Measurements from ENCODE around the gene PXMP2. TPM values are rescaled to one million over a fixed set of nuclear protein-coding genes. Genes with fewer than 3 reads are reported as not detected.
A peak's percentile ranks its signal among the peaks of the same experiment; 100 is the strongest.
"Not testable (repeated sequence)": the region's sequence is repeated elsewhere in the genome, so short reads cannot be mapped to it uniquely, and the experiment has no call there.

PXMP2 gene
- total and polyA plus RNA-seq, 2 donors from 2014 or later = 23.4 to 90.9 TPM

GRCh38 chr12:132686825-132687210 lies 569 bp upstream of the PXMP2 start:
- Histone ChIP-seq H3K9me3 (ENCODE audit: control insufficient read depth in 2 of 3, insufficient read depth in 1 of 3, low read length in 3 of 3) (no peaks in the 10 kb centered on the region), H3K4me3 (ENCODE audit: low read length in 3 of 3) (peak overlapping the region in 1 of 3 donors; percentile 35), H3K36me3 (ENCODE audit: control insufficient read depth in 2 of 3, insufficient read depth in 3 of 3, low read length in 3 of 3) (peaks cover 0 to 7% (median 0%) of the 10 kb centered on the region in 3 donors), H3K4me1 (ENCODE audit: control insufficient read depth in 2 of 3, insufficient read depth in 2 of 3, low read depth in 1 of 3, low read length in 3 of 3) (peaks cover 0 to 3% (median 0%) of the 10 kb centered on the region in 3 donors), H3K27ac (ENCODE audit: low read depth in 2 of 2, low read length in 2 of 2) (no peak overlapping the region), H3K9ac (ENCODE audit: low read length in 3 of 3) (no peak overlapping the region), H3K27me3 (ENCODE audit: control insufficient read depth, insufficient read depth, low read length) (no peaks in the 10 kb centered on the region)
- DNase-seq = peak in 2 of 5 donors; percentile 19 to 64
- no peak for FAIRE-seq
- intact Hi-C loops (cut with DNase I) = no loop called here
- TF ChIP-seq, protein P1, sequence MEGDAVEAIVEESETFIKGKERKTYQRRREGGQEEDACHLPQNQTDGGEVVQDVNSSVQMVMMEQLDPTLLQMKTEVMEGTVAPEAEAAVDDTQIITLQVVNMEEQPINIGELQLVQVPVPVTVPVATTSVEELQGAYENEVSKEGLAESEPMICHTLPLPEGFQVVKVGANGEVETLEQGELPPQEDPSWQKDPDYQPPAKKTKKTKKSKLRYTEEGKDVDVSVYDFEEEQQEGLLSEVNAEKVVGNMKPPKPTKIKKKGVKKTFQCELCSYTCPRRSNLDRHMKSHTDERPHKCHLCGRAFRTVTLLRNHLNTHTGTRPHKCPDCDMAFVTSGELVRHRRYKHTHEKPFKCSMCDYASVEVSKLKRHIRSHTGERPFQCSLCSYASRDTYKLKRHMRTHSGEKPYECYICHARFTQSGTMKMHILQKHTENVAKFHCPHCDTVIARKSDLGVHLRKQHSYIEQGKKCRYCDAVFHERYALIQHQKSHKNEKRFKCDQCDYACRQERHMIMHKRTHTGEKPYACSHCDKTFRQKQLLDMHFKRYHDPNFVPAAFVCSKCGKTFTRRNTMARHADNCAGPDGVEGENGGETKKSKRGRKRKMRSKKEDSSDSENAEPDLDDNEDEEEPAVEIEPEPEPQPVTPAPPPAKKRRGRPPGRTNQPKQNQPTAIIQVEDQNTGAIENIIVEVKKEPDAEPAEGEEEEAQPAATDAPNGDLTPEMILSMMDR (IDR thresholded peaks at IDR 0.05; ENCODE audit: borderline replicate concordance, extremely low read depth, insufficient read depth) = no peak

GRCh38 chr12:132689227-132689626 lies 1.8 kb downstream of the PXMP2 start:
- DNase-seq = peak in 1 of 5 donors; percentile 25
- Histone ChIP-seq H3K27me3 (ENCODE audit: control insufficient read depth, insufficient read depth, low read length) (no peaks in the 10 kb centered on the region), H3K9ac (ENCODE audit: low read length in 3 of 3) (peak overlapping the region in 1 of 3 donors; percentile 12), H3K4me3 (ENCODE audit: low read length in 3 of 3) (peak overlapping the region in 2 of 3 donors; percentile 19 to 44), H3K27ac (ENCODE audit: low read depth in 2 of 2, low read length in 2 of 2) (peak overlapping the region in 1 of 2 donors; percentile 43), H3K4me1 (ENCODE audit: control insufficient read depth in 2 of 3, insufficient read depth in 2 of 3, low read depth in 1 of 3, low read length in 3 of 3) (peaks cover 0 to 3% (median 0%) of the 10 kb centered on the region in 3 donors), H3K36me3 (ENCODE audit: control insufficient read depth in 2 of 3, insufficient read depth in 3 of 3, low read length in 3 of 3) (peaks cover 0 to 7% (median 0%) of the 10 kb centered on the region in 3 donors), H3K9me3 (ENCODE audit: control insufficient read depth in 2 of 3, insufficient read depth in 1 of 3, low read length in 3 of 3) (no peaks in the 10 kb centered on the region)
- intact Hi-C loops (cut with DNase I) = no loop called here
- no peak for FAIRE-seq
- TF ChIP-seq, protein P1 (IDR thresholded peaks at IDR 0.05; ENCODE audit: borderline replicate concordance, extremely low read depth, insufficient read depth) = no peak

DNA sequence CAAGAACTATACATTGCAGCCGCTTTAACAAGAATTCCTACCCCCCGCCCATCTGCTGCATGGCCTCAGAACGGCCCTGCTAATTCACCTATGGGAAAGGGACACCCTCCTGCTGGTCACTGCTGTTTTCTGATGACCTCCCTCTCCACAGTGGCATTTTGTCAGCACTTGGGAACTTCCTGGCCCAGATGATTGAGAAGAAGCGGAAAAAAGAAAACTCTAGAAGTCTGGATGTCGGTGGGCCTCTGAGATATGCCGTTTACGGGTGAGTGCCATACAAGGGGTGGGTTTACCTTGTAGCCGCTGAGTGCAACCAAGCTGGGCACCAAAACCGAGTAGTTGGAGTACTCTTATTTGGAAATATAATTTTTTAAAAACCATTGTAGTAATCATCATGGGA lies 2.7 kb downstream of the PXMP2 start:
- TF ChIP-seq, protein P1 (IDR thresholded peaks at IDR 0.05; ENCODE audit: borderline replicate concordance, extremely low read depth, insufficient read depth) = no peak
- H3K4me3 ChIP-seq (ENCODE audit: low read length in 3 of 3) = no peak overlapping the region
- H3K36me3 ChIP-seq (ENCODE audit: control insufficient read depth in 2 of 3, insufficient read depth in 3 of 3, low read length in 3 of 3) = peaks cover 0 to 7% (median 0%) of the 10 kb centered on the region in 3 donors
- no peak overlapping the region for H3K9ac ChIP-seq (ENCODE audit: low read length in 3 of 3)
- DNase-seq (no peak), FAIRE-seq (no peak)
- no peaks in the 10 kb centered on the region for H3K27me3 ChIP-seq (ENCODE audit: control insufficient read depth, insufficient read depth, low read length)
- peaks cover 0 to 3% (median 0%) of the 10 kb centered on the region in 3 donors for H3K4me1 ChIP-seq (ENCODE audit: control insufficient read depth in 2 of 3, insufficient read depth in 2 of 3, low read depth in 1 of 3, low read length in 3 of 3)
- H3K27ac ChIP-seq (ENCODE audit: low read depth in 2 of 2, low read length in 2 of 2) = no peak overlapping the region
- no peaks in the 10 kb centered on the region for H3K9me3 ChIP-seq (ENCODE audit: control insufficient read depth in 2 of 3, insufficient read depth in 1 of 3, low read length in 3 of 3)
- intact Hi-C loops (cut with DNase I) = no loop called here

GRCh38 chr12:132692030-132692429 lies 4.6 kb downstream of the PXMP2 start:
- H3K9ac ChIP-seq (ENCODE audit: low read length in 3 of 3); FAIRE-seq; H3K27ac ChIP-seq (ENCODE audit: low read depth in 2 of 2, low read length in 2 of 2); H3K27me3 ChIP-seq (ENCODE audit: control insufficient read depth, insufficient read depth, low read length); H3K4me3 ChIP-seq (ENCODE audit: low read length in 3 of 3); DNase-seq; H3K4me1 ChIP-seq (ENCODE audit: control insufficient read depth in 2 of 3, insufficient read depth in 2 of 3, low read depth in 1 of 3, low read length in 3 of 3); H3K36me3 ChIP-seq (ENCODE audit: control insufficient read depth in 2 of 3, insufficient read depth in 3 of 3, low read length in 3 of 3); intact Hi-C loops (cut with DNase I); H3K9me3 ChIP-seq (ENCODE audit: control insufficient read depth in 2 of 3, insufficient read depth in 1 of 3, low read length in 3 of 3): not testable (repeated sequence)

- intact Hi-C loops (cut with DNase I); H3K27ac ChIP-seq (ENCODE audit: low read depth in 2 of 2, low read length in 2 of 2); DNase-seq; H3K27me3 ChIP-seq (ENCODE audit: control insufficient read depth, insufficient read depth, low read length); FAIRE-seq; H3K4me1 ChIP-seq (ENCODE audit: control insufficient read depth in 2 of 3, insufficient read depth in 2 of 3, low read depth in 1 of 3, low read length in 3 of 3); H3K9me3 ChIP-seq (ENCODE audit: control insufficient read depth in 2 of 3, insufficient read depth in 1 of 3, low read length in 3 of 3); H3K4me3 ChIP-seq (ENCODE audit: low read length in 3 of 3); H3K9ac ChIP-seq (ENCODE audit: low read length in 3 of 3): not testable (repeated sequence)
- peaks cover 0 to 19% (median 5%) of the 10 kb centered on the region in 3 donors for H3K36me3 ChIP-seq (ENCODE audit: control insufficient read depth in 2 of 3, insufficient read depth in 3 of 3, low read length in 3 of 3)
Observed at GRCh38 chr12:132694888-132695287, 7.5 kb downstream of the PXMP2 start.
